Activated CD4-positive, CD25-positive, alpha-beta regulatory T cell treated with anti-CD3 and anti-CD28 coated beads, Interleukin-2, amount 50 U/mL, for 16 hours (primary cell): ENCODE results near the gene COL25A1.
"Not testable (repeated sequence)": the region's sequence is repeated elsewhere in the genome, so short reads cannot be mapped to it uniquely, and the experiment has no call there.

ENCODE experiments used
- DNase-seq: peaks from one replicate; pipeline ENCODE4 v3.0.0-alpha.2; 2020; ENCODE audit warnings: low read depth, low spot score

The COL25A1 gene

DNA sequence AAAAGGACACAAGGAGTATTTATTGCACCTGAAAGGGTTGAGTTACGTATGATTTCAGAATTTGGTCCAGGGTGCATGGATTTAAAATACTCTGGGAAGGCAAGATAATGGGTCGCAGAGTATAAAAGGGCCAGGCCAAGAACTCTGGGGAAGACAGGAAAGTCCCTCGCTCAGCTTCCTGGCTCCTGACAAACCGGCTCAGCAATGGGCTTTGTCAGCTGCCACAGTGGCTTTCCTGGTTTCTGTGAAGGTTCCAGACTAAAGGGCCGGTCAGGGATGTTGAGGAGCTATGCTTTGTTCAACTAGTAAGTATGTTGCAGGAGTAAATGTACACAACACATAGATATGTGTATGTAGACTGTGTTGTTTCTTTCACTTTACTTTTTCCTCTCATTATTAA lies 385.2 kb downstream of the COL25A1 start:
- no peak for DNase-seq

GRCh38 chr4:108916638-108917037 lies 385.8 kb downstream of the COL25A1 start:
- DNase-seq = no peak

DNA sequence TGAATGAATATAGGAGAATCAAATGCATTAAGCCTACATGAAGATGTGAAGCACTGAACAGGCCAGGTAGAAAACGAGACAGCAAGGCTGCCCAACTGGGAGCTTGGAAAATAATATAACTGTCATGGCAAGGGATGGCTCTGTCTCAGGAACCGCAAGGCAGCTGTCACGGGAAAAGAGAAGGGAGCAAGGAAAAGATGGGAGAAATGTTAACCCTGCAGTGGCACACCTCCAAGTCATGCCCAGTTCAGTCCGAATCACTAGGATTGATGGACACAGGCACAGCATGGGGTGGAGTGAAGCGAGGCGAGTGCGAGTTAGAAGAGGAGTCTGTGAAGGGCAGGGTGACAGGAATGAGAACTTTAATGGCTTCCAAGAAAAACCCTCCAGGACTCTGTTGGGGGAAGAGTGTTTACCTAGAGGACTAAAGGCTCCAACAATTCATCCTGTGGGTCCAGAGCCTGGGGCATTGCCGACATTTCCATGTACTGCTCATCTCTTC lies 395.5 kb downstream of the COL25A1 start:
- DNase-seq = no peak

DNA sequence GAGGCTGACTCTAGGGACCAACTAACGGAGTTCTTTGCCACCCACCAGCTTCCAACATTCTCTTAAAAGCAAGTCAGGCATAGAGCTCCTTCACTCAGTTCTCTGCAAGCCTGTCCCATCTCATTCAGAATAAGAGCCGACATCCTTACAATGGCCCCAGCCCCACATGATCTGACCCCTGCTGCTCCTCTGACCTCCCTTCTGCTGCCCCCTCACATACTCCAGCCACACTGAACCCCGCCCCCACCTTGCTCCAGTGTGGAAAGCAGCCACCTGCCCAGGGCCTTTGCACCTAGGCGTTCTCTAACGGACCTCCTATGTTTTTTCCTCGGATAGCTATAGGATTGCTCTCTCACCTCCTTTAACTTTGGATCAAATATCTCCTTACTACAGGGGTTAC lies 396.5 kb downstream of the COL25A1 start:
- DNase-seq = no peak

GRCh38 chr4:108903464-108904221 lies 398.8 kb downstream of the COL25A1 start:
- DNase-seq = no peak

- DNase-seq = no peak
Measured at GRCh38 chr4:108902769-108903168, 399.7 kb downstream of the COL25A1 start.

GRCh38 chr4:108901291-108901690 lies 401.2 kb downstream of the COL25A1 start:
- DNase-seq = no peak

GRCh38 chr4:108900018-108900580 lies 402.4 kb downstream of the COL25A1 start:
- no peak for DNase-seq

DNA sequence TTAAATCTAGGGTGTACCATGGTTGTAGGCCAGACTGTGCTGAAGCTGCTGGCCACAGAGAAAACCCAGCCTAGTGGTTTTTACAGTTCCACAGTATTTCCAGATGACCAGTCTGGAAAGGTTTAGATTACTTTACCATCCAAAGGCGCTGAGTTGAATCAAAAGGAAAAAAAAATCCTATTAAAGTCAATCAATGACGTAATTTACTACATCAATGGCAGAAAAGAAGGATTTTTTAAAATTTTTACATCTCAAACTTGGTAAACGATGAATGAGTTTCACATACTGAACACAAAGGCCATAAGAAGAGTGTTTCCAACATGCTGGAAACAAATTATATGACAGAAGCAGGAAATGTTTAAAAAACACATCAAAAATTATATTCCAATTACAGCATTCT lies 409.0 kb downstream of the COL25A1 start:
- DNase-seq = no peak

DNA sequence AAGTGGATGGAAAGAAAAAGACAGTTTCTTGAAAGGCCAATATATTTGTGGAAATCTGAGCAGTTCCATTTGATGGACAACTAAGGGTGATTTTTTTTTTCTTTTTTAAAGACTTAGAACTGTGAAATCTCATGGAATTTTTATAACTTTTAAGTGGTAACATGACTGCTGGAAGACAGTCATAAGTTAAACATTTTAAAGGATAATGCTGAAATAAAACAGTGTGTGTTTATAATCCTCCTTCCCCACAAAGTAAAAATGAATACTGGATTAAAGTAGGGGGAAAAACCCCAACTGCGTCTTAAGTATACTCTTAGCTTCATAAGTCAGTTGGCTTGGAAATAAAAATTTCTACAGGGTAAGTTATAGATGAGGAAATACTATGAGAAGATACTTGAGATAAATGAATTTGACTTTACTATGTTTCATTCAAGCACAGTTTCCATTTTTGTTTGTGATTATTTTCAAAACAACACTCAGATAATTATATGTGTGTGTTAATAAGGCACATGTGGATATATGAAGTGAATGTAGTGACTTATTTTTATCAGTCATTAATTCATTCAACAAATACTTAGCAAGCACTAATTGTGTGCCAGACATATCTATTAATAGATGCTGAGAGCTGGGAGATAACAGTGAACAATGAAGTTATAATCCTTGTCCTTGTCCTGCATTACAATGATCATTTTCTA lies 410.4 kb downstream of the COL25A1 start:
- DNase-seq = no peak

GRCh38 chr4:108890484-108890881 lies 412.0 kb downstream of the COL25A1 start:
- no peak for DNase-seq

GRCh38 chr4:108889696-108890483 lies 412.6 kb downstream of the COL25A1 start:
- no peak for DNase-seq

DNA sequence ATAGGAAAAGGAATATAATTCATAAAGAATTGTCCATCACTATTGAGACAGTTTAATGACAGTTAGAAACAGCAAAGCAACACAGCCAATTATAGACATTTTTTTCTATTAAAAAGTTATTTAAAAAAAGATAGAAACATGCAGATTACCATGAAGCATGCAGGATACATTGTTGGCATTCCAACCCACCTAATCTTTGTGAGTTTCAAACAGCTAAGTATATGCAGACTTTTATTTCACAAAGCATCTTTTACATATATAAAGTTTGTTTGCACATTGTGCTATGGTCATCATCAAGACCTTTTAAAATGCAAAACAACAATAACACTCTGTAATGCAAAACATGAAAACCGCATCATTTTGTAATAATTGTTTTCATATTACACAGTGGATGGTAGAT lies 413.7 kb downstream of the COL25A1 start:
- DNase-seq = no peak

- no peak for DNase-seq
Measured at GRCh38 chr4:108887034-108887433, 415.4 kb downstream of the COL25A1 start.

GRCh38 chr4:108885211-108885610 lies 417.2 kb downstream of the COL25A1 start:
- DNase-seq = no peak

DNA sequence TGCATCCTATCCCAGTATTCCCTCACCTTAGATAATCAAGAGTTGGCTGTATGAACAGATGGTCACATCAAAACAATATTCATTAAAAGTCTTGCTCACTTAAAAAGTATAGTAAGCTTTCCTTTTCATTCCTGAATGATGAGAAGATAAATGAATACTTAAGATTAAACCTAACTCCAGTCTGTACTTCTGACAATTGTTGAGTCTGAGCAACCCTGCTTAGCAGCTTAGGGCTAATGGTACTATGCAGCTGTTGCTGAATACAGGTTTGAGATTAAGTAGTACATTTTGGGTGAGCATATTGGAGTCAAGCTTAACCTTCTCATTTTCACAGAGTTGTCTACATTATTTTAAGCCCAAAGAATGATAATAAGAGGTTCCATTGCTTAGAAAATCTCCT lies 417.9 kb downstream of the COL25A1 start:
- DNase-seq = no peak

- DNase-seq = no peak
Measured at GRCh38 chr4:108881986-108882385, 420.5 kb downstream of the COL25A1 start.

DNA sequence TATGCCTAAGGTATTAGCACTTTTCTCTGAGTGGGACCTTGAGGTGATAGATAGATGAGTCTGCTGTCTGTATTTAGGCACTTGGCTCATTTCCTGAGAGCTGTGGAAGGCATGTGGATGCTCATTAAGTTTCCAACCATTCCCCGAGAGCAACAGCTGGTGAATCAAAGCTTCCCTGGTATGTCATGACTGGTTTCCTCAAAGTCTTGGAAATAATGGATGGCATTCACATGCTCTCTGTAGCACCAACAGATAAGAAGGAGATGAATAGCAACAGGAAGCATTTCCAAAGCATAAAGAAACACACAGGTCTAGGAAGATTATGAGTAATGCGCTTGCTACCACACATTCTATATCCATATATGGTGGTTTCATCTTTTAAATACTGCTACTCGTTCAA lies 421.3 kb downstream of the COL25A1 start:
- no peak for DNase-seq

- no peak for DNase-seq
Measured at GRCh38 chr4:108878806-108879205, 423.7 kb downstream of the COL25A1 start.

GRCh38 chr4:108877821-108878220 lies 424.6 kb downstream of the COL25A1 start:
- DNase-seq = no peak

- DNase-seq = no peak
Measured at GRCh38 chr4:108874806-108875205, 427.7 kb downstream of the COL25A1 start.

DNA sequence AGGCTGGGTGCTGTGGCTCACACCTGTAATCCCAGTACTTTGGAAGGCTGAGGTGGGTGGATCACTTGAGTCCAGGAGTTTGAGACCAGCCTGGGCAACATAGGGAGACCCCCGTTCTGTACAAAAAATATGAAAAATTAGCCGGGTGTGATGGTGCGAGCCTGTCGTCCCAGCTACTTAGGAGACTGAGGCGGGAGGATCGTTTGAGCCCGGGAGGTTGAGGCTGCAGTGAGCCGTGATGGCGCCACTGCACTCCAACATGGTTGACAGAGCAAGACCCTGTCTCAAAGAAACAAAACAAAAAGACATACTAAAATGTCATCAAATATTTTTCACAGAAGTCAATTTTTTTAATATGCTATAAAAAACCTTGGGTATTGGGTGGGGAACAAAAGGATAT lies 432.5 kb downstream of the COL25A1 start:
- not testable (repeated sequence) for DNase-seq
